HCT116 (cell line): ENCODE data around the gene RGL3. TPM values are rescaled to one million over a fixed set of nuclear protein-coding genes. Genes with fewer than 3 reads are reported as not detected.

Experiments
- ATAC-seq: fragments of 200-7000 bp; cut with Tn5 transposase; 2 replicates; pipeline ENCODE4 v1.9.1; 2020; ENCODE audit warnings: mild to moderate bottlenecking, moderate library complexity
- BruUV-seq: library from RNA; stranded (reverse); fragments of 400-500 nt; replicated peaks from 2 replicates; lab custom pipeline; 2021; lab: Mats Ljungman, UMichigan
- CTCF ChIA-PET: fragments of 300-600 bp; sonication (Branson Sonifier 250); formaldehyde crosslinking; loops from one replicate; lab custom pipeline; 2021; ENCODE audit warnings: antibody characterized with exemption; lab: Charles Lee
- POLR2A ChIA-PET: fragments of 300-600, 350-600 bp; sonication (Branson Sonifier 250); formaldehyde crosslinking; loops from one replicate; lab custom pipeline; 2021; ENCODE audit warnings: antibody characterized with exemption; lab: Charles Lee
- RAD21 ChIA-PET, 2 experiments: fragments of 300-600 bp; sonication (Branson Sonifier 250); formaldehyde crosslinking; loops; one replicate each; lab custom pipeline; 2023; ENCODE audit warnings: low total read pairs in 2 of 2; ENCODE audit not compliant: uncharacterized antibody in 2 of 2, unreplicated experiment in 2 of 2, low non-redundant PET in 1 of 2; lab: Charles Lee
- DNase-seq: peaks from one replicate; pipeline ENCODE4 v3.0.0-alpha.2; 2010; ENCODE audit warnings: low read depth, low spot score
- H2AFZ ChIP-seq: fragments of 200-600 bp; shearing (Covaris generic), sonication (generic); 2 replicates; pipeline ENCODE4 v1.6.1; 2017; ENCODE audit warnings: low read depth, mixed run types, mixed read lengths, antibody characterized with exemption, low read length; ENCODE audit not compliant: poor library complexity, severe bottlenecking
- H3K27ac ChIP-seq: 2 replicates; pipeline ENCODE4 v1.5.1; 2012; ENCODE audit warnings: low read depth, low read length
- H3K27me3 ChIP-seq: fragments of 200-600 bp; sonication (generic); 2 replicates; pipeline ENCODE4 v1.6.1; 2016; ENCODE audit warnings: mixed run types, low read length, mixed read lengths; ENCODE audit not compliant: insufficient read depth
- H3K36me3 ChIP-seq, 2 experiments: fragments of 200-500 bp in 1 of 2; fragments of 200-600 bp in 1 of 2; sonication (Bioruptor generic) in 1 of 2; sonication (generic) in 1 of 2; 2 replicates each; pipeline versions ENCODE4 v1.5.1 to v1.6.1; 2014 to 2016; ENCODE audit warnings: low read length in 2 of 2, inconsistent platforms in 1 of 2, mixed read lengths in 1 of 2, mixed run types in 1 of 2; ENCODE audit not compliant: insufficient read depth in 2 of 2, control insufficient read depth in 1 of 2
- H3K4me1 ChIP-seq, 2 experiments: fragments of 200-600 bp in 1 of 2; sonication (generic) in 1 of 2; 2 replicates each; pipeline versions ENCODE4 v1.5.1 to v1.6.1; 2012 to 2017; ENCODE audit warnings: low read length in 2 of 2, inconsistent platforms in 1 of 2, mild to moderate bottlenecking in 1 of 2, mixed read lengths in 1 of 2, mixed run types in 1 of 2, moderate library complexity in 1 of 2; ENCODE audit not compliant: insufficient read depth in 2 of 2, control insufficient read depth in 1 of 2
- H3K4me2 ChIP-seq: fragments of 200-600 bp; sonication (generic); 2 replicates; pipeline ENCODE4 v1.6.1; 2017; ENCODE audit warnings: mixed run types, low read length, mixed read lengths
- H3K4me3 ChIP-seq, 2 experiments: fragments of 200-600 bp in 1 of 2; sonication (generic) in 1 of 2; replicated peaks in 1 of 2; 2 replicates each; pipeline ENCODE4 v1.5.1; 2011 to 2016; ENCODE audit warnings: low read length in 2 of 2, control low read depth in 1 of 2, low read depth in 1 of 2, mild to moderate bottlenecking in 1 of 2, mixed read lengths in 1 of 2, mixed run types in 1 of 2
- H3K79me2 ChIP-seq: fragments of 200-600 bp; sonication (generic); 2 replicates; pipeline ENCODE4 v1.6.1; 2017; ENCODE audit warnings: mild to moderate bottlenecking, mixed run types, low read length, moderate library complexity, mixed read lengths; ENCODE audit not compliant: insufficient read depth
- H3K9ac ChIP-seq: fragments of 200-600 bp; sonication (generic); 2 replicates; pipeline ENCODE4 v1.6.1; 2016; ENCODE audit warnings: low read length, mixed read lengths
- H3K9me2 ChIP-seq: fragments of 200-600 bp; sonication (generic), shearing (Covaris generic); 2 replicates; pipeline ENCODE4 v1.6.1; 2017; ENCODE audit warnings: mixed run types, mild to moderate bottlenecking, moderate library complexity; ENCODE audit not compliant: insufficient read depth
- H3K9me3 ChIP-seq, 2 experiments: fragments of 200-500 bp in 1 of 2; fragments of 200-600 bp in 1 of 2; sonication (Bioruptor generic) in 1 of 2; sonication (generic) in 1 of 2; 2 replicates each; pipeline ENCODE4 v1.6.1; 2014 to 2017; ENCODE audit warnings: low read length in 2 of 2, mixed read lengths in 2 of 2, inconsistent platforms in 1 of 2, low read depth in 1 of 2, mild to moderate bottlenecking in 1 of 2, mixed run types in 1 of 2, moderate library complexity in 1 of 2; ENCODE audit not compliant: control insufficient read depth in 1 of 2, insufficient read depth in 1 of 2
- H4K20me1 ChIP-seq: fragments of 200-600 bp; sonication (generic), shearing (Covaris generic); 2 replicates; pipeline ENCODE4 v1.6.1; 2017; ENCODE audit warnings: mixed run types, mild to moderate bottlenecking, moderate library complexity; ENCODE audit not compliant: insufficient read depth
- ATF3 ChIP-seq: IDR thresholded peaks from 2 replicates; pipeline ENCODE4 v1.6.1; 2012
- EGR1 ChIP-seq: IDR thresholded peaks from 2 replicates; pipeline ENCODE4 v1.6.1; 2012; ENCODE audit warnings: low read depth
- POLR2A ChIP-seq: IDR thresholded peaks from 2 replicates; pipeline ENCODE4 v1.7.0; 2011; ENCODE audit warnings: borderline replicate concordance; ENCODE audit not compliant: insufficient read depth, insufficient read length; ENCODE audit errors: extremely low read depth
- RAD21 ChIP-seq: IDR thresholded peaks from 2 replicates; pipeline ENCODE4 v1.6.1; 2012; ENCODE audit warnings: low read depth, mild to moderate bottlenecking
- REST ChIP-seq: IDR thresholded peaks from 2 replicates; pipeline ENCODE4 v1.6.1; 2012; ENCODE audit warnings: low read depth
- SIN3A ChIP-seq: IDR thresholded peaks from 2 replicates; pipeline ENCODE4 v1.6.1; 2012; ENCODE audit warnings: low read depth
- ZBTB33 ChIP-seq: IDR thresholded peaks from 2 replicates; pipeline ENCODE4 v1.6.1; 2011; ENCODE audit warnings: mild to moderate bottlenecking, low read length, moderate library complexity; ENCODE audit not compliant: insufficient replicate concordance; ENCODE audit errors: extremely low read depth
- ZNF274 ChIP-seq: fragments of 200-500 bp; sonication (Bioruptor generic); IDR thresholded peaks from 2 replicates; pipeline ENCODE4 v1.6.1; 2014; ENCODE audit warnings: mild to moderate bottlenecking, low read depth, low read length, inconsistent platforms
- intact Hi-C: fragments of 100-400 bp; cut with micrococcal nuclease; formaldehyde crosslinking; loops from 2 replicates; pipeline ENCODE4 v1.10.0; 2022
- total RNA-seq: library from RNA; stranded (reverse); gene quantifications from one replicate; pipeline ENCODE4 v1.2.1, GENCODE V29; 2021; ENCODE audit not compliant: unreplicated experiment

Gene RGL3
- total RNA-seq, 1 experiment from 2014 or later: 99.2 TPM

GRCh38 chr19:11383706-11384048 is 35.4 kb downstream of the RGL3 start:
- BruUV-seq: no TSS peak
- Histone ChIP-seq H2AFZ (no peak overlapping the region), H3K27ac (peak overlapping the region; percentile 81), H3K27me3 (no peaks in the 10 kb centered on the region), H3K4me2 (peak overlapping the region; percentile 97), H3K9ac (peak overlapping the region; percentile 79), H3K9me2 (no peaks in the 10 kb centered on the region), H3K9me3 (no peaks in the 10 kb centered on the region), H3K4me3 (peak overlapping the region; percentile 69 to 71), H3K4me1 (peaks cover 28 to 60% of the 10 kb centered on the region in 2 experiments), H4K20me1 (no peaks in the 10 kb centered on the region), H3K79me2 (0 out of 2 replicates have a peak, but pooled peaks cover 3% of the 10 kb centered on the region), H3K36me3 (no peaks in the 10 kb centered on the region)
- no peak for ATAC-seq
- TF ChIP-seq EGR1: no peak
- no peak for TF ChIP-seq REST
- TF ChIP-seq ATF3: no peak
- no peak for TF ChIP-seq SIN3A
- no peak for TF ChIP-seq ZNF274
- no peak for TF ChIP-seq POLR2A
- TF ChIP-seq ZBTB33: no peak
- no peak for TF ChIP-seq RAD21
- intact Hi-C loops: loop anchor here (5.0 kb wide), 1 partner anchor 91 kb away; no protein-coding TSS in a partner anchor
- CTCF ChIA-PET: interaction anchor here (0.6 to 4.4 kb wide), 18 partner anchors 8 to 145 kb away, joined by 3 to 48 read pairs (median 4); partner anchors contain the start of genes CCDC159, ECSIT, ODAD3 and PRKCSH
- DNase-seq: no peak
- POLR2A ChIA-PET: interaction anchor here (0.8 to 2.8 kb wide), 5 partner anchors 9 to 51 kb away, joined by 4 to 12 read pairs (median 6); partner anchors contain the start of genes CCDC159, ODAD3, PRKCSH and RGL3
- RAD21 ChIA-PET: interaction anchor here in 1 of 2 experiments (0.6 to 1.5 kb wide), 3 partner anchors 9 to 62 kb away, joined by 3 to 4 read pairs (median 3); partner anchors contain the start of gene SWSAP1
